Measurements from ENCODE around the gene SFTPD.

SFTPD gene

GRCh38 chr10:79942261-79943185, 6.4 kb downstream of the SFTPD start:
- H3K36me3 ChIP-seq, result no peaks in the 10 kb centered on the region
- H3K9me3 ChIP-seq (ENCODE audit: severe bottlenecking), result no peaks in the 10 kb centered on the region
- no peak for TF ChIP-seq CTCF (IDR thresholded peaks at IDR 0.05; ENCODE audit: low read depth, low read length)
- H3K4me3 ChIP-seq (ENCODE audit: low read depth, low read length), result no peak overlapping the region
- no peak for DNase-seq
- H3K27me3 ChIP-seq (ENCODE audit: insufficient read depth, low read depth, severe bottlenecking), result no peaks in the 10 kb centered on the region
- H3K27ac ChIP-seq, result no peak overlapping the region

- H3K27ac ChIP-seq, result no peak overlapping the region
- no peaks in the 10 kb centered on the region for H3K27me3 ChIP-seq (ENCODE audit: insufficient read depth, low read depth, severe bottlenecking)
- DNase-seq, result no peak
- H3K36me3 ChIP-seq, result no peaks in the 10 kb centered on the region
- no peaks in the 10 kb centered on the region for H3K9me3 ChIP-seq (ENCODE audit: severe bottlenecking)
- no peak for TF ChIP-seq CTCF (IDR thresholded peaks at IDR 0.05; ENCODE audit: low read depth, low read length)
- H3K4me3 ChIP-seq (ENCODE audit: low read depth, low read length), result no peak overlapping the region
These were observed 7.2 kb downstream of the SFTPD start for GRCh38 chr10:79941585-79942210.

GRCh38 chr10:79941146-79941545, 7.8 kb downstream of the SFTPD start:
- Histone ChIP-seq H3K9me3 (ENCODE audit: severe bottlenecking) (no peaks in the 10 kb centered on the region), H3K4me3 (ENCODE audit: low read depth, low read length) (no peak overlapping the region), H3K36me3 (no peaks in the 10 kb centered on the region), H3K27ac (no peak overlapping the region), H3K27me3 (ENCODE audit: insufficient read depth, low read depth, severe bottlenecking) (no peaks in the 10 kb centered on the region)
- no peak for TF ChIP-seq CTCF (IDR thresholded peaks at IDR 0.05; ENCODE audit: low read depth, low read length)
- DNase-seq, result no peak

- H3K4me3 ChIP-seq (ENCODE audit: low read depth, low read length), result no peak overlapping the region
- H3K27ac ChIP-seq, result no peak overlapping the region
- no peaks in the 10 kb centered on the region for H3K27me3 ChIP-seq (ENCODE audit: insufficient read depth, low read depth, severe bottlenecking)
- DNase-seq, result no peak
- no peaks in the 10 kb centered on the region for H3K36me3 ChIP-seq
- no peak for TF ChIP-seq CTCF (IDR thresholded peaks at IDR 0.05; ENCODE audit: low read depth, low read length)
- H3K9me3 ChIP-seq (ENCODE audit: severe bottlenecking), result no peaks in the 10 kb centered on the region
These were observed 8.5 kb downstream of the SFTPD start for GRCh38 chr10:79940431-79940830.

GRCh38 chr10:79939969-79940368, 8.9 kb downstream of the SFTPD start:
- H3K27me3 ChIP-seq (ENCODE audit: insufficient read depth, low read depth, severe bottlenecking), result no peaks in the 10 kb centered on the region
- no peaks in the 10 kb centered on the region for H3K9me3 ChIP-seq (ENCODE audit: severe bottlenecking)
- no peaks in the 10 kb centered on the region for H3K36me3 ChIP-seq
- TF ChIP-seq CTCF (IDR thresholded peaks at IDR 0.05; ENCODE audit: low read depth, low read length), result no peak
- H3K27ac ChIP-seq, result no peak overlapping the region
- no peak overlapping the region for H3K4me3 ChIP-seq (ENCODE audit: low read depth, low read length)
- DNase-seq, result no peak
